Measurements from ENCODE around the gene TOX3. TPM values are rescaled to one million over a fixed set of nuclear protein-coding genes. Genes with fewer than 3 reads are reported as not detected.

The TOX3 gene
- total and polyA plus RNA-seq, 2 of the 13 experiments (the other 11 are each of a cell fraction or from before 2014, with no cell fraction given) = 14.5 to 98.6 TPM

DNA sequence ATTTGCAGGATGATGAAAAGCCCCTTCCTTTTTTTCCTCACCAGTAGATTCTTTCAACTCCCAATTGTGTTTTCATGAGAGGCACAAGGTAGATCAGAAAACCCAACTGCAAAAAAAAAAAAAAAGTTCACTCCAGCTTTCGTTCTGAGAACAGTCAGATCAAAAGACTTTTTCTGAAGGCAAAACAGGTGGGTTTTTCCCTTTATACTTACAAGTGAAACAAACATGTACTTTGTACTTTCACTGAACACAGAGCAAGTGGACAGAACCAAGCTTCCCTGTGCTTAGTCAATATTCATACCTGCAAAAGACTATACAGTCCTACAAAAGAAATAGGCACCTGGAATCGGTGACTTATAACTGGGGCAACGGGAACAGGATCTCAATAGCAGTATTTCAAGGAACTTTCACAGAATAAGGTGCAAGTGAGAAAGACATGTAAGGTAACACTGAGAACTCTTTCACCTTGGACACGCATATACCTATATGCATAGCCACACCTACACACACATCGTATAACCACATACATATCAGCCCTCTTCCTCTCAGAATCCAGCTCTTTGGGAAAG is 54.1 kb downstream of the TOX3 start (continued):
- TF ChIP-seq ZNF563 (CRISPR knock-in tag; IDR thresholded peaks at IDR 0.05) = no peak
- 0 out of 2 replicates have a peak, but pooled peaks have one; percentile 27 for TF ChIP-seq MEIS2 (CRISPR knock-in tag; IDR thresholded peaks at IDR 0.05)
- peak; percentile 77 for TF ChIP-seq ZNF205 (CRISPR knock-in tag; IDR thresholded peaks at IDR 0.05)
- TF ChIP-seq, protein P1, sequence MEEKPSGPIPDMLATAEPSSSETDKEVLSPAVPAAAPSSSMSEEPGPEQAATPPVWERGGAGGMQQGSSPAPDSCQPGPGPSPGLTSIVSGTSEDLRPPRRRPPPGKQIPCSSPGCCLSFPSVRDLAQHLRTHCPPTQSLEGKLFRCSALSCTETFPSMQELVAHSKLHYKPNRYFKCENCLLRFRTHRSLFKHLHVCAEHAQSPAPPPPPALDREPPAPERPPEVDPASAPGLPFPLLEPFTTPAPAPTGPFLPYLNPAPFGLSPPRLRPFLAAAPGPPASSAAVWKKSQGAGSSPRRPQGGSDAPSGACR (CRISPR knock-in tag; IDR thresholded peaks at IDR 0.05) = 0 out of 2 replicates have a peak, but pooled peaks have one; percentile 66
- TF ChIP-seq, protein P2, sequence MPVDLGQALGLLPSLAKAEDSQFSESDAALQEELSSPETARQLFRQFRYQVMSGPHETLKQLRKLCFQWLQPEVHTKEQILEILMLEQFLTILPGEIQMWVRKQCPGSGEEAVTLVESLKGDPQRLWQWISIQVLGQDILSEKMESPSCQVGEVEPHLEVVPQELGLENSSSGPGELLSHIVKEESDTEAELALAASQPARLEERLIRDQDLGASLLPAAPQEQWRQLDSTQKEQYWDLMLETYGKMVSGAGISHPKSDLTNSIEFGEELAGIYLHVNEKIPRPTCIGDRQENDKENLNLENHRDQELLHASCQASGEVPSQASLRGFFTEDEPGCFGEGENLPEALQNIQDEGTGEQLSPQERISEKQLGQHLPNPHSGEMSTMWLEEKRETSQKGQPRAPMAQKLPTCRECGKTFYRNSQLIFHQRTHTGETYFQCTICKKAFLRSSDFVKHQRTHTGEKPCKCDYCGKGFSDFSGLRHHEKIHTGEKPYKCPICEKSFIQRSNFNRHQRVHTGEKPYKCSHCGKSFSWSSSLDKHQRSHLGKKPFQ (CRISPR knock-in tag; IDR thresholded peaks at IDR 0.05; ENCODE audit: insufficient replicate concordance) = peak; percentile 22
- no peak for TF ChIP-seq DR1 (CRISPR knock-in tag; IDR thresholded peaks at IDR 0.05)
- TF ChIP-seq SMAD3 (CRISPR knock-in tag; IDR thresholded peaks at IDR 0.05) = peak; percentile 68
- peak; percentile 78 for TF ChIP-seq TEAD3 (CRISPR knock-in tag; optimal IDR thresholded peaks at IDR 0.05; ENCODE audit: borderline replicate concordance)
- TF ChIP-seq ZNF598 (CRISPR knock-in tag; IDR thresholded peaks at IDR 0.05; ENCODE audit: borderline replicate concordance) = no peak
- TF ChIP-seq ERF (CRISPR knock-in tag; IDR thresholded peaks at IDR 0.05) = peak; percentile 62; the same call in 1 of the 2 replicates
- TF ChIP-seq, protein P3, sequence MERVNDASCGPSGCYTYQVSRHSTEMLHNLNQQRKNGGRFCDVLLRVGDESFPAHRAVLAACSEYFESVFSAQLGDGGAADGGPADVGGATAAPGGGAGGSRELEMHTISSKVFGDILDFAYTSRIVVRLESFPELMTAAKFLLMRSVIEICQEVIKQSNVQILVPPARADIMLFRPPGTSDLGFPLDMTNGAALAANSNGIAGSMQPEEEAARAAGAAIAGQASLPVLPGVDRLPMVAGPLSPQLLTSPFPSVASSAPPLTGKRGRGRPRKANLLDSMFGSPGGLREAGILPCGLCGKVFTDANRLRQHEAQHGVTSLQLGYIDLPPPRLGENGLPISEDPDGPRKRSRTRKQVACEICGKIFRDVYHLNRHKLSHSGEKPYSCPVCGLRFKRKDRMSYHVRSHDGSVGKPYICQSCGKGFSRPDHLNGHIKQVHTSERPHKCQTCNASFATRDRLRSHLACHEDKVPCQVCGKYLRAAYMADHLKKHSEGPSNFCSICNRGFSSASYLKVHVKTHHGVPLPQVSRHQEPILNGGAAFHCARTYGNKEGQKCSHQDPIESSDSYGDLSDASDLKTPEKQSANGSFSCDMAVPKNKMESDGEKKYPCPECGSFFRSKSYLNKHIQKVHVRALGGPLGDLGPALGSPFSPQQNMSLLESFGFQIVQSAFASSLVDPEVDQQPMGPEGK (CRISPR knock-in tag; IDR thresholded peaks at IDR 0.05) = peak; percentile 55
- TF ChIP-seq KMT2A (CRISPR knock-in tag; IDR thresholded peaks at IDR 0.05) = peak; percentile 21; the same call in 1 of the 2 replicates
- no peak for TF ChIP-seq GABPB1 (CRISPR knock-in tag; IDR thresholded peaks at IDR 0.05)
- TF ChIP-seq, protein P4, sequence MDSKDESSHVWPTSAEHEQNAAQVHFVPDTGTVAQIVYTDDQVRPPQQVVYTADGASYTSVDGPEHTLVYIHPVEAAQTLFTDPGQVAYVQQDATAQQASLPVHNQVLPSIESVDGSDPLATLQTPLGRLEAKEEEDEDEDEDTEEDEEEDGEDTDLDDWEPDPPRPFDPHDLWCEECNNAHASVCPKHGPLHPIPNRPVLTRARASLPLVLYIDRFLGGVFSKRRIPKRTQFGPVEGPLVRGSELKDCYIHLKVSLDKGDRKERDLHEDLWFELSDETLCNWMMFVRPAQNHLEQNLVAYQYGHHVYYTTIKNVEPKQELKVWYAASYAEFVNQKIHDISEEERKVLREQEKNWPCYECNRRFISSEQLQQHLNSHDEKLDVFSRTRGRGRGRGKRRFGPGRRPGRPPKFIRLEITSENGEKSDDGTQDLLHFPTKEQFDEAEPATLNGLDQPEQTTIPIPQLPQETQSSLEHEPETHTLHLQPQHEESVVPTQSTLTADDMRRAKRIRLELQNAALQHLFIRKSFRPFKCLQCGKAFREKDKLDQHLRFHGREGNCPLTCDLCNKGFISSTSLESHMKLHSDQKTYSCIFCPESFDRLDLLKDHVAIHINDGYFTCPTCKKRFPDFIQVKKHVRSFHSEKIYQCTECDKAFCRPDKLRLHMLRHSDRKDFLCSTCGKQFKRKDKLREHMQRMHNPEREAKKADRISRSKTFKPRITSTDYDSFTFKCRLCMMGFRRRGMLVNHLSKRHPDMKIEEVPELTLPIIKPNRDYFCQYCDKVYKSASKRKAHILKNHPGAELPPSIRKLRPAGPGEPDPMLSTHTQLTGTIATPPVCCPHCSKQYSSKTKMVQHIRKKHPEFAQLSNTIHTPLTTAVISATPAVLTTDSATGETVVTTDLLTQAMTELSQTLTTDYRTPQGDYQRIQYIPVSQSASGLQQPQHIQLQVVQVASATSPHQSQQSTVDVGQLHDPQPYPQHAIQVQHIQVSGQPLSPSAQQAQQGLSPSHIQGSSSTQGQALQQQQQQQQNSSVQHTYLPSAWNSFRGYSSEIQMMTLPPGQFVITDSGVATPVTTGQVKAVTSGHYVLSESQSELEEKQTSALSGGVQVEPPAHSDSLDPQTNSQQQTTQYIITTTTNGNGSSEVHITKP (CRISPR knock-in tag; IDR thresholded peaks at IDR 0.05; ENCODE audit: low read depth) = 0 out of 2 replicates have a peak, but pooled peaks have one; percentile 54
- TF ChIP-seq, protein P5, sequence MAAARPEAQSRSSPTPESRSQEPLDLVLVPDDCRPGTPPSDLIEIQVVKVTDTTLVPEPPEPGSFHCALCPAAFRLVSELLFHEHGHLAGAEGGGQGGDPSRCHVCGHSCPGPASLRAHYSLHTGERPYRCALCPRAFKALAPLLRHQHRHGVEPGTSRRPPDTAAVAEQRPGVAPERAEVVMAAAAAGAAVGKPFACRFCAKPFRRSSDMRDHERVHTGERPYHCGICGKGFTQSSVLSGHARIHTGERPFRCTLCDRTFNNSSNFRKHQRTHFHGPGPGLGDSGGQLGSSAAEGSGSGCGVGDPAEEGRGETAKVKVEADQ (CRISPR knock-in tag; IDR thresholded peaks at IDR 0.05; ENCODE audit: borderline replicate concordance) = no peak
- TF ChIP-seq, protein P6, sequence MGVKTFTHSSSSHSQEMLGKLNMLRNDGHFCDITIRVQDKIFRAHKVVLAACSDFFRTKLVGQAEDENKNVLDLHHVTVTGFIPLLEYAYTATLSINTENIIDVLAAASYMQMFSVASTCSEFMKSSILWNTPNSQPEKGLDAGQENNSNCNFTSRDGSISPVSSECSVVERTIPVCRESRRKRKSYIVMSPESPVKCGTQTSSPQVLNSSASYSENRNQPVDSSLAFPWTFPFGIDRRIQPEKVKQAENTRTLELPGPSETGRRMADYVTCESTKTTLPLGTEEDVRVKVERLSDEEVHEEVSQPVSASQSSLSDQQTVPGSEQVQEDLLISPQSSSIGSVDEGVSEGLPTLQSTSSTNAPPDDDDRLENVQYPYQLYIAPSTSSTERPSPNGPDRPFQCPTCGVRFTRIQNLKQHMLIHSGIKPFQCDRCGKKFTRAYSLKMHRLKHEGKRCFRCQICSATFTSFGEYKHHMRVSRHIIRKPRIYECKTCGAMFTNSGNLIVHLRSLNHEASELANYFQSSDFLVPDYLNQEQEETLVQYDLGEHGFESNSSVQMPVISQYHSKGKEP (CRISPR knock-in tag; IDR thresholded peaks at IDR 0.05) = 0 out of 2 replicates have a peak, but pooled peaks have one; percentile 9
- no peak for TF ChIP-seq LCORL (IDR thresholded peaks at IDR 0.05)
- TF ChIP-seq LCORL (CRISPR knock-in tag; IDR thresholded peaks at IDR 0.05) = peak; percentile 82; the same call in 1 of the 2 replicates
